Gastroesophageal sphincter (tissue), 3 donors: ENCODE measurements around the gene STON1.

ENCODE experiments used
- CTCF ChIP-seq, 4 experiments: fragments of 200-600 bp in 2 of 4; fragments of 450-650 bp in 2 of 4; sonication (generic) in 1 of 4; IDR thresholded peaks; one replicate each; pipeline ENCODE4 v1.5.1; 2017 to 2019; ENCODE audit warnings: antibody characterized with exemption in 4 of 4, mild to moderate bottlenecking in 2 of 4, moderate library complexity in 2 of 4
- POLR2A ChIP-seq, 2 donors: fragments of 450-650 bp; IDR thresholded peaks; one replicate each; pipeline ENCODE4 v1.6.1; 2017; ENCODE audit warnings: antibody characterized with exemption in 2 of 2, mild to moderate bottlenecking in 2 of 2, moderate library complexity in 1 of 2
- POLR2AphosphoS5 ChIP-seq: sonication (generic); formaldehyde crosslinking; IDR thresholded peaks from one replicate; pipeline ENCODE4 v1.6.1; 2017; ENCODE audit warnings: antibody characterized with exemption

- TF ChIP-seq CTCF (IDR thresholded peaks at IDR 0.05), result no peak
- no peak for TF ChIP-seq POLR2AphosphoS5
- TF ChIP-seq POLR2A (IDR thresholded peaks at IDR 0.05), result no peak
Measured at GRCh38 chr2:48597492-48597891, 67.5 kb downstream of the STON1 start.
